ENCODE data around the gene OGDH.

The OGDH gene

DNA sequence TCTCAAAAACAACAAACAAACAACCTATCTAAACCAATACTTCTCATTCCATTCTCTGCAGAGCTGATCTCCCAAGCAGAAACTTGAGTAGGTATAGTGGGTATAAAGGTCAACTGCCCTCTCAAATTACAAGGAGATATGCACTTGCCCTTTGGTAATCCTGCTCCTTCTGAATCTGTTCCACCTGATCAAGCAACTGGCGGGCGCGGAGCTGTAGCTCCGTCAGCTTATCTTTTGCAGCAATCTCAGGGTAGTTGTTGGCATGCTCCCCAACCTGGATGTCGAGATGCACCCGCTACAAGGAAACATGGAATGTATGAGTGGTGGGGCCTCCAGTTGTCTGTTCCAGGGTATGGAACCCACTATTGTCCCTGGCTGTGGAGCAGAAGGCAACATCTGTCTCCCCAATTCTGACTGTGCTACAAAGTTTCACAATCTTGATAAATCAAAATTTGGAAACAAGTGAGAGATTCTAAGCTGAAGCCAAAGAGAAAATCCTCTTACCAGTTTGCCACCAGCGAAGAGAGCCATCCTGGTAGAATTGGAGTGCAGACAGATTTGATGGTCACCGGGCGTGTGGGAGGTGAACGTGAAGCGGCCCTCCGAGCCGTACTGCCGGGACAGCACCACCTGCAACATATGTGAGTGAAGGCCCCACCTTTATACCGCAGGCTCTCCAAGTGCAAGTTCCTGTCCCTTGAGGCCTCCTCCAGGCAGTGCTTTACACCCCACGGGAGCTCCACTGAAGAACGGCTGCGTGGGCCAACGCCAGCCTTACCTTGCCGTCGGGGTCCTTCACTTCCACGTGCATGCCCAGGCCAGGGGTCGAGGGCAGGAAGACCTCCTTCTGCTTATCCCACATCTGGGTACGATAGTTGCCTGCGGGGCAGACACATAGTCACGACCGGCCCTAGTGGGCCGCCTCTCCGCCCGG is 25.2 kb upstream of the OGDH start:
- peak; percentile 35 for DNase-seq (ENCODE audit: low read depth)
- TF ChIP-seq, protein P1, sequence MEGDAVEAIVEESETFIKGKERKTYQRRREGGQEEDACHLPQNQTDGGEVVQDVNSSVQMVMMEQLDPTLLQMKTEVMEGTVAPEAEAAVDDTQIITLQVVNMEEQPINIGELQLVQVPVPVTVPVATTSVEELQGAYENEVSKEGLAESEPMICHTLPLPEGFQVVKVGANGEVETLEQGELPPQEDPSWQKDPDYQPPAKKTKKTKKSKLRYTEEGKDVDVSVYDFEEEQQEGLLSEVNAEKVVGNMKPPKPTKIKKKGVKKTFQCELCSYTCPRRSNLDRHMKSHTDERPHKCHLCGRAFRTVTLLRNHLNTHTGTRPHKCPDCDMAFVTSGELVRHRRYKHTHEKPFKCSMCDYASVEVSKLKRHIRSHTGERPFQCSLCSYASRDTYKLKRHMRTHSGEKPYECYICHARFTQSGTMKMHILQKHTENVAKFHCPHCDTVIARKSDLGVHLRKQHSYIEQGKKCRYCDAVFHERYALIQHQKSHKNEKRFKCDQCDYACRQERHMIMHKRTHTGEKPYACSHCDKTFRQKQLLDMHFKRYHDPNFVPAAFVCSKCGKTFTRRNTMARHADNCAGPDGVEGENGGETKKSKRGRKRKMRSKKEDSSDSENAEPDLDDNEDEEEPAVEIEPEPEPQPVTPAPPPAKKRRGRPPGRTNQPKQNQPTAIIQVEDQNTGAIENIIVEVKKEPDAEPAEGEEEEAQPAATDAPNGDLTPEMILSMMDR (IDR thresholded peaks at IDR 0.05; ENCODE audit: low read depth, low read length, missing control alignments): no peak

DNA sequence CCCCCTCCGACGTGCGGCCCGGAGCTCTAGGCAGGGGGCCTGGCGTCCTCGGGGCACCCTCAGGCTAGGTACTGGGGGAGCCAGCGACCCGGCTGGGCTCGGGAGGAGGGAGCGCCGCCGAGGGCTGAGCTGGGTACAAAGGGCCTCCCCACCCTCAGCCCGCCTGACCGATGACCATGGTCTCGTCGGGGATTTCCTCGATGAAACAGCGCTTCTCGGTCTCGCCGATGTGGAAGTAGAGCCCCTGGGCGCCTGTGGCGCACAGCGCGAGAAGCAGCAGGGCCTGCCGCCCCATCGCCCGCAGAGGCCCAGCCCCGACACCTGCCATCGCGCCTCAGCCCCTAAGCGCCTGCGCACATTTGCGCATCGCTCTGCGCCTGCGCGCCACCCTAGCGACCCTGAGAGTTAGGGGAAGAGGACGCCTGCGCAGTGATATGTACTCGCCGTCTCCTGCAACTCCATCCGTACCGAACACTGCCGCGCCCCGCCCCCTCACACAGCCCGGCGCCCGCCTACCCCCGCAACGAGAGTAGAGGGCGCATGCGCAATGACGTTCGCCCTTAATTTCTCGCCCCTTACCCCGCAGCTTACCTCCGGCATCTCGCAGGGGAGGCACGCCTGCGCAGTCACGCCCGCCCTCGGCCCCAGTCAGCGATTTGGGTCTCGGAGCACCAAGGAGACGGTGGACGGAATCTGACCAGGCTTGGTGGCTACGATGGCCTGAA is 24.4 kb upstream of the OGDH start, which contains the start of gene TMED4:
TSS of gene TMED4 (minus strand) at position 353 of the 725 bp plus-strand sequence. CDS start at position 328, 25 bp downstream.
- peak within 1 kb of the TSS; percentile 94 for H3K4me3 ChIP-seq (ENCODE audit: low read depth, low read length)
- DNase-seq (ENCODE audit: low read depth): peak; percentile 96
- TF ChIP-seq, protein P1 (IDR thresholded peaks at IDR 0.05; ENCODE audit: low read depth, low read length, missing control alignments): no peak

More for the DNA sequence above, 25.2 kb upstream of the OGDH start:
- peak overlapping the region; percentile 74 for H3K4me3 ChIP-seq (ENCODE audit: low read depth, low read length)

DNA sequence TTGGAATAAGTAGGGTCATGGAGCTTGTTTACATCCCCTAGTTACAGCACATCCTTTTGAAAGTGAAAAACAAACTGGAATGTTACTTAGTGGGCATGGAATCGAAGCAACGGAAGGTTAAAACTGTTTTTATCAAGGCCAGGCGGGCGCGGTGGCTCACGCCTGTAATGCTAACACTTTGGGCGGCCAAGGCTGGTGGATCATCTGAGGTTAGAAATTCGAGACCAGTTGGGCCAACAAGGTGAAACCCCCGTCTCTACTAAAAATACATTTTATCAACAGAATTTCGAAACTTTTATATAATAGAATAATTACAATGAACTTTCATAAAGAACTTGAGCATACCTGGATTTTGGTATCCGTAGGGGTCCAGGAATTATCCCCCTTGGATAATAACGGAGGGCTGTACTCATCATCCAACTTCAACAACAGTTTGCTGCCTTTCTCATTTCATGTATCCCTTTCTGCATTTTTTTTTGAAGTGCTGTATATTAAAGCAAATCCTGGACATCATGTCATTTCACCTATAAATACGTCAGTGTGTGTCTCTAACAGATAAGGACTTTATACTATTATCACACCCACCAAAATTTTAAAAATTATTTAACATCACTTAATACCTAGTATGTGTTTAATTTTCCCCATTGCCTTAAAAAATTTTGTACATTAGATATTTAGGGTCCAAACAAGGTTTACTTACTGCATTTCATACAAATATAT is 23.1 kb upstream of the OGDH start:
- TF ChIP-seq, protein P1 (IDR thresholded peaks at IDR 0.05; ENCODE audit: low read depth, low read length, missing control alignments): no peak
- peak overlapping the region; percentile 94 for H3K4me3 ChIP-seq (ENCODE audit: low read depth, low read length)
- no peak for DNase-seq (ENCODE audit: low read depth)

DNA sequence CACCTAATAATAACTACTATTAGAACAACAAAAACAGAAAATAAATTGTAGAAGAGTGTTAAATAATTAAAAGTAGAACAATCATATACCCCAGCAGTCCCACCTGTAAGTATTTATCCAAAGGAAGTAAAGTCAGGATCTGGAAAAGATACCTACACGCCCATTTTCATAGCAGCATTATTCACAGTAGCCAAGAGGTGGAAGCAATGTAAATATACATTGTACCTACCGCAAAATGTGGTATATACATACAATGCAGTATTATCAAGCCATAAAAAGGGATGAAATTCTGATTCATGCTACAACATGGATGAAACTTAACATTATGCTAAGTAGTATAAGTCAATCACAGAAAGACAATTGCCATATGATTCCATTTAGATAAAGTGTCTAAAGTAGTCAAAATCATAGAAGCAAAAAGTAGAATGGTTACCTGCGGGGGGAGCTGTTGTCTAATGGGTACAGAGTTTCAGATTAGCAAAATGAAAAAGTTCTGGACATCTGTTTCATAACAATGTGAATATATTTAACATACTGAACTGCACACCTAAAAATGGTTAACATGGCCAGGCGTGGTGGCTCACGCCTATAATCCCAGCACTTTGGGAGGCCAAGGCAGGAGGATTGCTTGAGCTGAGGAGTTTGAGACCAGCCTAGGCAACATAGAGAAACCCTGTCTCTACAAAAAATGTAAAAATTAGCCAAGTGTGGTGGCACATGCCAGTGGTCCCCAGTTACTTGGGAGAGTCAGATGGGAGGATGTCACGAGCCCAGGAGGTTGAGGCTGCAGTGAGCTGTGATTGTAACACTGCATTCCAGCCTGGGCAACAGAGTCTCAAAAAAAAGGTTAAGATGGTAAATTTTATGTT is 18.4 kb upstream of the OGDH start:
- DNase-seq (ENCODE audit: low read depth): no peak
- no peak overlapping the region for H3K4me3 ChIP-seq (ENCODE audit: low read depth, low read length)
- TF ChIP-seq, protein P1 (IDR thresholded peaks at IDR 0.05; ENCODE audit: low read depth, low read length, missing control alignments): peak; percentile 56

DNA sequence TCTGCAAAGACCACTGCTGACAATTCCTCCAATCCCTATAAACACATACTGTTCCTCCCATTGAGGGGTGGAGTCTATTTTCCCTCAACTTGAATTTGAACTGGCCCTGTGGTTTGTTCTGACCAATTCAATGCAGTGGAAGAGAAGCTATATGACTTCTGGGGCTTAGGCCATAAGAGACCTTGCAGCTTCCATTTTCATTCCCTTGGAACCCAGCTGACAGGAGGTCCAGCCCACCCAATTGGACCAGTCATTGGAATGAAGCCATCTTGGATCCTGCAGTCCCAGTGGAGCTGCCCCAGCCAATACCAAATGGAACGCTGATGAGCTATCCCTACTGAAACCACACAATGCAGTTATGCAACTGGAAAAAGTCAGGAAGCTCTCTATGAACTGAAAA is 15.5 kb upstream of the OGDH start:
- TF ChIP-seq, protein P1 (IDR thresholded peaks at IDR 0.05; ENCODE audit: low read depth, low read length, missing control alignments): no peak
- no peak for DNase-seq (ENCODE audit: low read depth)
- H3K4me3 ChIP-seq (ENCODE audit: low read depth, low read length): no peak overlapping the region
